GM18520 (cell line): Measurements from ENCODE around the gene LEF1.
A peak's percentile ranks its signal among the peaks of the same experiment; 100 is the strongest.
"Not testable (repeated sequence)": the region's sequence is repeated elsewhere in the genome, so short reads cannot be mapped to it uniquely, and the experiment has no call there.

Experiments used
- ATAC-seq: cut with Tn5 transposase; IDR thresholded peaks from one replicate; pipeline ENCODE4 v1.9.1; 2021; ENCODE audit not compliant: unreplicated experiment

Gene LEF1

GRCh38 chr4:108037884-108038283 lies 130.8 kb downstream of the LEF1 start:
- ATAC-seq: no peak

- ATAC-seq: no peak
Observed at GRCh38 chr4:108036213-108036612, 132.5 kb downstream of the LEF1 start.

- no peak for ATAC-seq
Observed at GRCh38 chr4:108035691-108036090, 133.0 kb downstream of the LEF1 start.

- ATAC-seq: no peak
Observed at GRCh38 chr4:108034565-108034964, 134.2 kb downstream of the LEF1 start.

GRCh38 chr4:108033348-108033747 lies 135.4 kb downstream of the LEF1 start:
- ATAC-seq: no peak

- no peak for ATAC-seq
Observed at GRCh38 chr4:108031427-108032083, 137.2 kb downstream of the LEF1 start.

GRCh38 chr4:108030332-108030731 lies 138.4 kb downstream of the LEF1 start:
- ATAC-seq: peak; percentile 84

GRCh38 chr4:108029731-108030130 lies 139.0 kb downstream of the LEF1 start:
- ATAC-seq: no peak

GRCh38 chr4:108029016-108029720 lies 139.6 kb downstream of the LEF1 start:
- no peak for ATAC-seq

GRCh38 chr4:108024878-108025165 lies 143.9 kb downstream of the LEF1 start:
- ATAC-seq: no peak

GRCh38 chr4:108024085-108024877 lies 144.5 kb downstream of the LEF1 start:
- ATAC-seq: no peak

- ATAC-seq: no peak
Observed at GRCh38 chr4:108018884-108019187, 149.9 kb downstream of the LEF1 start.

GRCh38 chr4:108018040-108018883 lies 150.5 kb downstream of the LEF1 start:
- ATAC-seq: no peak

- ATAC-seq: no peak
Observed at GRCh38 chr4:108013955-108014354, 154.8 kb downstream of the LEF1 start.

- no peak for ATAC-seq
Observed at GRCh38 chr4:108013327-108013726, 155.4 kb downstream of the LEF1 start.

- ATAC-seq: not testable (repeated sequence)
Observed at GRCh38 chr4:108012382-108012781, 156.3 kb downstream of the LEF1 start.

- no peak for ATAC-seq
Observed at GRCh38 chr4:108010167-108010566, 158.6 kb downstream of the LEF1 start.

- ATAC-seq: no peak
Observed at GRCh38 chr4:108008721-108009120, 160.0 kb downstream of the LEF1 start.

GRCh38 chr4:108007984-108008383 lies 160.7 kb downstream of the LEF1 start:
- ATAC-seq: no peak

- no peak for ATAC-seq
Observed at GRCh38 chr4:108006361-108006760, 162.4 kb downstream of the LEF1 start.

GRCh38 chr4:108005807-108006206 lies 162.9 kb downstream of the LEF1 start:
- ATAC-seq: no peak
